Fibroblast of lung (primary cell): ENCODE results near the gene ARL15.

Experiments used
- CTCF ChIP-seq, 2 donors: IDR thresholded peaks in 1 of 2; conservative IDR thresholded peaks in 1 of 2; 1 replicate in 1 of 2; 2 replicates in 1 of 2; pipeline ENCODE4 v1.5.1; 2011 to 2012; ENCODE audit warnings: low read length in 2 of 2, control low read depth in 1 of 2, inconsistent platforms in 1 of 2, low read depth in 1 of 2, mild to moderate bottlenecking in 1 of 2
- EZH2 ChIP-seq: IDR thresholded peaks from 2 replicates; pipeline ENCODE4 v1.5.1; 2012; ENCODE audit warnings: low read length, control low read depth, mild to moderate bottlenecking; ENCODE audit errors: missing control alignments

- TF ChIP-seq CTCF (conservative IDR thresholded peaks at IDR 0.05 in 1 of 2, IDR thresholded peaks at IDR 0.05 in 1 of 2; ENCODE audit: low read depth in 1 of 2, low read length in 2 of 2) (no peak), EZH2 (no peak)
Observed at GRCh38 chr5:53970475-53970874, 339.9 kb downstream of the ARL15 start.
